ENCODE measurements around the gene EVL. TPM values are rescaled to one million over a fixed set of nuclear protein-coding genes. Genes with fewer than 3 reads are reported as not detected.
A peak's percentile ranks its signal among the peaks of the same experiment; 100 is the strongest.

Gene EVL
- total RNA-seq, 1 donor from 2014 or later = 159 TPM

GRCh38 chr14:100081997-100082625 lies 16.9 kb downstream of the EVL start:
- H3K9me3 Mint-ChIP-seq = peaks cover 3% of the 10 kb centered on the region
- no peak for DNase-seq (ENCODE audit: extremely low spot score, unreplicated experiment)
- H3K27ac Mint-ChIP-seq = no peak overlapping the region
- H3K4me3 Mint-ChIP-seq = no peak overlapping the region
- peaks cover 17% of the 10 kb centered on the region for H3K36me3 Mint-ChIP-seq
- no peaks in the 10 kb centered on the region for H3K27me3 Mint-ChIP-seq
- TF ChIP-seq CTCF (conservative IDR thresholded peaks at IDR 0.05) = no peak
- H3K4me1 Mint-ChIP-seq (ENCODE audit: unreplicated experiment) = peaks cover 19% of the 10 kb centered on the region

GRCh38 chr14:100082723-100083122 lies 17.5 kb downstream of the EVL start:
- no peak overlapping the region for H3K4me3 Mint-ChIP-seq
- H3K27me3 Mint-ChIP-seq = no peaks in the 10 kb centered on the region
- H3K36me3 Mint-ChIP-seq = peaks cover 19% of the 10 kb centered on the region
- no peak overlapping the region for H3K27ac Mint-ChIP-seq
- TF ChIP-seq CTCF (conservative IDR thresholded peaks at IDR 0.05) = no peak
- peak; percentile 29 for DNase-seq (ENCODE audit: extremely low spot score, unreplicated experiment)
- peaks cover 19% of the 10 kb centered on the region for H3K4me1 Mint-ChIP-seq (ENCODE audit: unreplicated experiment)
- no peaks in the 10 kb centered on the region for H3K9me3 Mint-ChIP-seq

GRCh38 chr14:100083706-100084105 lies 18.5 kb downstream of the EVL start:
- H3K36me3 Mint-ChIP-seq = peaks cover 19% of the 10 kb centered on the region
- H3K9me3 Mint-ChIP-seq = no peaks in the 10 kb centered on the region
- no peaks in the 10 kb centered on the region for H3K27me3 Mint-ChIP-seq
- peak overlapping the region; percentile 53 for H3K27ac Mint-ChIP-seq
- no peak overlapping the region for H3K4me3 Mint-ChIP-seq
- peaks cover 10% of the 10 kb centered on the region for H3K4me1 Mint-ChIP-seq (ENCODE audit: unreplicated experiment)
- no peak for TF ChIP-seq CTCF (conservative IDR thresholded peaks at IDR 0.05)
- DNase-seq (ENCODE audit: extremely low spot score, unreplicated experiment) = no peak

GRCh38 chr14:100084591-100084990 lies 19.4 kb downstream of the EVL start:
- Mint-ChIP-seq H3K27ac (no peak overlapping the region), H3K4me3 (no peak overlapping the region), H3K4me1 (ENCODE audit: unreplicated experiment) (peaks cover 2% of the 10 kb centered on the region), H3K36me3 (peaks cover 19% of the 10 kb centered on the region), H3K9me3 (no peaks in the 10 kb centered on the region), H3K27me3 (no peaks in the 10 kb centered on the region)
- TF ChIP-seq CTCF (conservative IDR thresholded peaks at IDR 0.05) = no peak
- DNase-seq (ENCODE audit: extremely low spot score, unreplicated experiment) = no peak

- peaks cover 23% of the 10 kb centered on the region for H3K36me3 Mint-ChIP-seq
- H3K9me3 Mint-ChIP-seq = no peaks in the 10 kb centered on the region
- TF ChIP-seq CTCF (conservative IDR thresholded peaks at IDR 0.05) = no peak
- H3K27me3 Mint-ChIP-seq = no peaks in the 10 kb centered on the region
- no peak for DNase-seq (ENCODE audit: extremely low spot score, unreplicated experiment)
- no peaks in the 10 kb centered on the region for H3K4me1 Mint-ChIP-seq (ENCODE audit: unreplicated experiment)
- no peak overlapping the region for H3K4me3 Mint-ChIP-seq
- no peak overlapping the region for H3K27ac Mint-ChIP-seq
These were observed 20.2 kb downstream of the EVL start for GRCh38 chr14:100085462-100085861.

Measured in type B pancreatic cell (in vitro differentiated cells).